ENCODE data around the gene IL13.

IL13 gene

DNA sequence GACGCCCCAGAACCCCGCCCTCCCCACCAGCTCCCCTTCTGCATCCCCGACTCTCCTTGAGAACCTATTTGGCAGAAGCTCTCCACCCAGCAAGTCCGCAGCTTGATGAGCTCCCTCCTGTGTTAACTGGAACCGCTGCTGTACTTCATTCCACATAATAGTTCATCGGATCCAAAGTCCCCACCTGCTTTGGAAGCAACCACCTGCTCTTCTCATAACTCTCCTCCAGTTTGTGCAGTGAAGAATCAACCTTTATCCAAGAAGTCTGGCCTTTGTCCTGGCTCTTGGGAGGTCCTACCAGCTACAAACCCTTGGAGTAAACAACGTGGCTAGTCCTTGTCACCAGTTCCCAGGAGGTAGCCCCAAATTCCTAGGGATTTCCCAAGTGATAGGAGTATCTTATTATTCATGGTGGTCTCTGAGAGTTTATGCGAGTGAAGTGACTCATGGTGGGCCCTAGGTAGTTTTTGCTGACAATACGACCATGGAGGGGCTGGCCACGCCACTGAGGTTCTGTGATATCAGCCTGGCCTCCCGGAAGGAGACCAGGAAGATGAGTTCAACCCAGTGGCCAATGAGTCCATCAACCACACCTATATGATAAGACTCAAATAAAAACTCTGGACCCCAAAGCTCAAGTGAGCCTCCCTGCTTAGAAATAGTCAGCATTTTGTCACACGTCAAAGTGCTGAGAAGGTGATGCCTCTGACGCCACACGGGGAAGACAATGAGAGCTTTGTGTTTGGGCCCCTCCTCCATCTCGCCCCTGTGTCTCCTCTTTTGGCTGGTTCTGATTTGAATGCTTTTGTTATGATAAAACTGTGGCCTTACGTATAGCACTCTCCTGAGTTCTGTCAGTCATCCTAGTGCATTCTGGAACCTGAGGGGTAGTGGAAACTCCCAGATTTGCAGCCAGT lies 12.3 kb downstream of the IL13 start:
- no peak overlapping the region for H3K27ac Mint-ChIP-seq
- ATAC-seq (replicated peaks) (no peak), DNase-seq (no peak)
- no peaks in the 10 kb centered on the region for H3K36me3 Mint-ChIP-seq
- H3K27me3 Mint-ChIP-seq: peaks cover 5 to 14% of the 10 kb centered on the region in 2 donors
- H3K4me1 Mint-ChIP-seq: peaks cover 6 to 10% of the 10 kb centered on the region in 2 donors
- H3K4me3 Mint-ChIP-seq: no peak overlapping the region
- peaks cover 0 to 3% of the 10 kb centered on the region in 2 donors for H3K9me3 Mint-ChIP-seq

DNA sequence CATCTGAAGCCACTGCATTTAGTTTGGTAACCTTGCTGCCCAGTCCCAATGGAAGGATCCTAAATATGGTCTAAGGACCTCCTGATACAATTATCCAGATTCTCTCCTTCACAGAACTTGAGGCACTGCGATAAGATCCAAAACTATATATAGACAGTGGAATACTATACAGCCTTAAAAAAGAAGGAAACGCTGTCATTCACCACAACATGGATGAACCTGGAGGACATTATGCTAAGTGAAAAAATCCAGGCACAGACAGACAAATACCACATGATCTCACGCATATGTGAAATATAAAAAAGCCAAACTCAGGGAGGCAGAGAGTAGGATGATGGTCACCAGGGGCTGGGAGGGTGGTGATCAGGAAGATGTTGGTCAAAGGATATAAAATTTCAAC lies 13.0 kb downstream of the IL13 start:
- no peak for ATAC-seq (replicated peaks)
- H3K36me3 Mint-ChIP-seq: no peaks in the 10 kb centered on the region
- H3K9me3 Mint-ChIP-seq: peaks cover 0 to 3% of the 10 kb centered on the region in 2 donors
- H3K4me1 Mint-ChIP-seq: peaks cover 6 to 14% of the 10 kb centered on the region in 2 donors
- no peak for DNase-seq
- peaks cover 0 to 14% of the 10 kb centered on the region in 2 donors for H3K27me3 Mint-ChIP-seq
- H3K27ac Mint-ChIP-seq: no peak overlapping the region
- H3K4me3 Mint-ChIP-seq: no peak overlapping the region

DNA sequence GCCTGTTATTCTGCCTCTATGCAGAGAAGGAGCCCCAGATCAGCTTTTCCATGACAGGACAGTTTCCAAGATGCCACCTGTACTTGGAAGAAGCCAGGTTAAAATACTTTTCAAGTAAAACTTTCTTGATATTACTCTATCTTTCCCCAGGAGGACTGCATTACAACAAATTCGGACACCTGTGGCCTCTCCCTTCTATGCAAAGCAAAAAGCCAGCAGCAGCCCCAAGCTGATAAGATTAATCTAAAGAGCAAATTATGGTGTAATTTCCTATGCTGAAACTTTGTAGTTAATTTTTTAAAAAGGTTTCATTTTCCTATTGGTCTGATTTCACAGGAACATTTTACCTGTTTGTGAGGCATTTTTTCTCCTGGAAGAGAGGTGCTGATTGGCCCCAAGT lies 15.5 kb downstream of the IL13 start:
- Mint-ChIP-seq H3K36me3 (no peaks in the 10 kb centered on the region), H3K27me3 (peaks cover 0 to 14% of the 10 kb centered on the region in 2 donors), H3K27ac (no peak overlapping the region), H3K4me1 (peaks cover 6 to 20% of the 10 kb centered on the region in 2 donors), H3K9me3 (peaks cover 0 to 3% of the 10 kb centered on the region in 2 donors), H3K4me3 (no peak overlapping the region)
- ATAC-seq (replicated peaks): no peak
- no peak for DNase-seq

DNA sequence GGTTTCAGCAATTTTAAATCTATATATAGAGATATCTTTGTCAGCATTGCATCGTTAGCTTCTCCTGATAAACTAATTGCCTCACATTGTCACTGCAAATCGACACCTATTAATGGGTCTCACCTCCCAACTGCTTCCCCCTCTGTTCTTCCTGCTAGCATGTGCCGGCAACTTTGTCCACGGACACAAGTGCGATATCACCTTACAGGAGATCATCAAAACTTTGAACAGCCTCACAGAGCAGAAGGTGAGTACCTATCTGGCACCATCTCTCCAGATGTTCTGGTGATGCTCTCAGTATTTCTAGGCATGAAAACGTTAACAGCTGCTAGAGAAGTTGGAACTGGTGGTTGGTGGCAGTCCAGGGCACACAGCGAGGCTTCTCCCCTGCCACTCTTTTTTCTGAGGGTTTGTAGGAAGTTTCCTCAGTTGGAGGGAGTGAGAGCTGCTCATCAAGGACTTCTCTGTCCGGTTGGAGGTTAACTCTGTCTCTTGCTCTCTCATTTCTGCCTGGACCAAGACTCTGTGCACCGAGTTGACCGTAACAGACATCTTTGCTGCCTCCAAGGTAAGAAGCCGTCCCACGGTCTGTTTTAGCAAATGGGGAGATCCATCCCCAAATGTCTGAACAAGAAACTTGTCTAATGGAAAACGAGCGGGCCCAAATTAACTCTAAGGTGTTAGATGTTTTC lies 16.1 kb downstream of the IL13 start, which contains the start of gene IL4:
IL4 (plus strand) TSS at position 51 of the 692 bp plus-strand sequence; CDS start at position 113, 62 bp downstream.
- H3K9me3 Mint-ChIP-seq: peaks cover 0 to 3% of the 10 kb centered on the region in 2 donors
- H3K36me3 Mint-ChIP-seq: no peaks in the 10 kb centered on the region
- DNase-seq: no peak
- peaks cover 0 to 14% of the 10 kb centered on the region in 2 donors for H3K27me3 Mint-ChIP-seq
- H3K27ac Mint-ChIP-seq: no peak within 1 kb of the TSS
- no peak for ATAC-seq (replicated peaks)
- H3K4me1 Mint-ChIP-seq: peaks cover 6 to 20% of the 10 kb centered on the region in 2 donors
- H3K4me3 Mint-ChIP-seq: no peak within 1 kb of the TSS

DNA sequence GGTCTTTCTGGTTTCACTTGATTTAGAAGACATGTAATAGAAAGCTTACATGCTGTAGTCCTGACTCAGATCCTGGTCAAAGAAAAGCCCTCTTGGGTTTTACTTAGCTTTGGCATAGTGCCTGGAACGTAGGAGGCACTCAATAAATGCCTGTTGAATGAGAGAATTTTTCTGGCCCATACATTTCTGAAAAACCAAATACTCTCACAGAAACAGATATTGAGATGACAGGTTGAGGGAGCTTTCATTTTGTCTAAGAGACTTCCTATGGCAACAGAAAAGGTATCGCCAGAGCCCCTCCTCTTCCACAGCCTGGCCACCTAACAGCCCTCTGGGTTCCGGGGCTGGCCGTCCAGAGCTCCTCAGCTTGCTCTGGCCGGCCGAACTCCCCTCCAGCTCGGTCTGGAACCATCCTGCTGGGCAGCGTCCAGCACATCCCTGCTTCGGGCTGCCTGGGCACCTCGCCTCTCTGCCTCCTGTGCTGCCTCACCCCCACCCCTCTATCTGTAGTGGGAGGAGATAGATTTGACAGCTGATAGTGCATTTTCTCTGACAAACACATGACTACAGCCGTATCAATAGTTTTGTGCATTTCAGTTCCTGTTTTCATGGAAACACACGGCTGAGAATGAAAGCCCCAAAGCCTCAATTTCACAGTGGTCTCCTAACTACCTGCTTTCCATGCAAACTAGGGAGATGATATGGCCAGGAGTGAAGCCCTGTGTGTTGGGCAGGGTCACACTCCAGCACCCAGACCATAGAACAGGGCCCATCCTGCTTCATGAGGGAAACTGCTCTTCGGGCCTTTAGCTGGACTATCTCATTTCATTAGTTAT lies 16.9 kb downstream of the IL13 start:
- H3K36me3 Mint-ChIP-seq: no peaks in the 10 kb centered on the region
- no peak overlapping the region for H3K4me3 Mint-ChIP-seq
- peaks cover 6 to 21% of the 10 kb centered on the region in 2 donors for H3K4me1 Mint-ChIP-seq
- H3K27me3 Mint-ChIP-seq: peaks cover 0 to 10% of the 10 kb centered on the region in 2 donors
- DNase-seq (no peak), ATAC-seq (replicated peaks) (peak; percentile 89 to 92)
- no peak overlapping the region for H3K27ac Mint-ChIP-seq
- peaks cover 0 to 3% of the 10 kb centered on the region in 2 donors for H3K9me3 Mint-ChIP-seq

DNA sequence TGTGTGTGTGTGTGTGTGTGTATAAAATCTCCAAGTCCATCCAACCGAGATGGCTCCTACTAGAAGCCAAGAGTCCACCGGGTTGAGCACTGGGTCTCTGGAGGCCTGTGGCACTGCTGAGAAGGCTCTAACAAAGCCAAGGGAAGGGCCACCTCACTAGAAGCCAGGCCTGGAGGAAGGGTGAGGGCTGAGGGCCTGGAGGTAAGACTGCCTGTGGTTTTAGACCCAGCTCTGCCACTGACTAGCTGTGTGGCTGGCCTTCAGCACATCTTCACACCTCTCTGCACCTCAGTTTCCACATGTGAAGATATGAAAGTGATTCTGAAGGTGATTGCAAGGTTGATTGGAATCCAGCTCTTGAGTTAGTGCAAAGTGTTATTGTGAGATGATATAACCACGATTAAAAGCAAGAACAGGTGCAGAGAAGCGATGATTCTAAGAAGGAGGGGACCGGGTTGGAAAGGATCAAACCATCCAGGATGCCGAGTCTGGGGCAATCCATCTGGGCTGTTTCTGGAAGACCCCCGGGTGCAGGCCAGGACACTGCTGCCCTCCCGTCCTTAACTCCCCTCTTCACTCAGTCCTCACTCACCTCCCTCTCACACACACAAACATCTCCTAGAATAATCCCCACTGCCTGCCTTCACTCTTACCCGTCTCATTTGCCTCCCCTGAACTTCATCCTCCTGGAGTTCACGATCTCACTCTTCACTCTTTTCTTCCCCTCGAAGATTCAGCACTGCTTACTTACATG lies 18.1 kb downstream of the IL13 start:
- ATAC-seq (replicated peaks) (no peak), DNase-seq (no peak)
- H3K36me3 Mint-ChIP-seq: no peaks in the 10 kb centered on the region
- no peaks in the 10 kb centered on the region for H3K9me3 Mint-ChIP-seq
- peaks cover 16 to 32% of the 10 kb centered on the region in 2 donors for H3K4me1 Mint-ChIP-seq
- peaks cover 0 to 6% of the 10 kb centered on the region in 2 donors for H3K27me3 Mint-ChIP-seq
- H3K4me3 Mint-ChIP-seq: no peak overlapping the region
- H3K27ac Mint-ChIP-seq: no peak overlapping the region

DNA sequence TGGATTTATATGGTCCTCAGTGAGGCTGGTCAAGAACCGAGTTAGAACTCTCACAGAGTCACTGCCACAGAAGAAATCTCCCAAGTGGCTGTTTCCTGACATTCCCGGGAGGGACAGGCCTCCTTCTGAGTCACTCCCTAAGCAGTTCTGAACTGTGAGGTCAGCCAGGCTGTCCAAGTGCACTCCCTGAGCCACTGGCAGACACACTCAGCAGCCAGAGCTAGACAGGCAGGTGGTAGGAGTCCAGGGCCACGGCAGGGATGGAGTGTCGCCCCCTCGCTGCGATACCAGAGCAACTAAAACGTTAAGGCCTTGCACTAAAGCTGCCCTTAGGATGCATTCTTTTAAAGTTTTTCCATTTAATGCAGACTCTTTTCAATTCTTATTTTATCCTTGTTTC lies 19.2 kb downstream of the IL13 start:
- Mint-ChIP-seq H3K4me3 (no peak overlapping the region), H3K27ac (no peak overlapping the region), H3K27me3 (peaks cover 0 to 6% of the 10 kb centered on the region in 2 donors), H3K9me3 (no peaks in the 10 kb centered on the region), H3K36me3 (no peaks in the 10 kb centered on the region), H3K4me1 (peaks cover 27 to 43% of the 10 kb centered on the region in 2 donors)
- DNase-seq: no peak
- no peak for ATAC-seq (replicated peaks)

DNA sequence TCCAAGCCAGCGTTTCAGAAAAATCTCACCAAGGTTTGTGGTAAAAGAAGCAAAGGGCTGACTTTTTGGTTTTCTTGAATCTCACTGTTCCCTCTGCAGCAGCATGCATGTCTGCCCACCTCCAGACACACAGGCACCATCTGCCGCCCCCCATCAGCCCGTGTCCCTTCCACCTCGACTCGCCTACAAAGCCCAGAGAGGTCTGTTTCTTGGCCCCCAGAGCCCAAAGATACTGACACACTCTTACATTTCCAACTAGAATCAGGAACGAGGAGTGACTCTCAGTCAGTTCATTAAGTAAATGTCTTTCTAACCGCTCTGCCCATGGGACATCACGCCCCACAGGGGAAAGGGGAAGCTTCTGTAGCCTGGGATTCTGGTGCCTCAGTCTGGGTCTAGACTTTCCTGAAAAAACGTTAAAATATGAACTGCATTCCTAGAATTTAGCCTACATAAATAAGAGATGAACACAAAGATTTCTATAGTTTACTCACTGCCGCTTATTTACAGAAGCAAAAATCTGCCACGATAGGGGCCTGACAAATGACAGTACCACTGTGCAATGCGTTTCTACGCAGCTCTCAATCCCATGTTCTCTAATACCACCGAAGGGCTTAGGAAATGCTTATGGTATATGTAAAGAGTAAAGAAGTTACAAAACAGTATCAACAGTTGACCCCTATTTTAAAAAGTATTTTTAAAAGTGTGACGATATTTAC lies 19.9 kb downstream of the IL13 start:
- Mint-ChIP-seq H3K9me3 (no peaks in the 10 kb centered on the region), H3K4me1 (peaks cover 28 to 44% of the 10 kb centered on the region in 2 donors), H3K4me3 (no peak overlapping the region), H3K27ac (no peak overlapping the region), H3K27me3 (peaks cover 0 to 6% of the 10 kb centered on the region in 2 donors), H3K36me3 (no peaks in the 10 kb centered on the region)
- ATAC-seq (replicated peaks): no peak
- no peak for DNase-seq

DNA sequence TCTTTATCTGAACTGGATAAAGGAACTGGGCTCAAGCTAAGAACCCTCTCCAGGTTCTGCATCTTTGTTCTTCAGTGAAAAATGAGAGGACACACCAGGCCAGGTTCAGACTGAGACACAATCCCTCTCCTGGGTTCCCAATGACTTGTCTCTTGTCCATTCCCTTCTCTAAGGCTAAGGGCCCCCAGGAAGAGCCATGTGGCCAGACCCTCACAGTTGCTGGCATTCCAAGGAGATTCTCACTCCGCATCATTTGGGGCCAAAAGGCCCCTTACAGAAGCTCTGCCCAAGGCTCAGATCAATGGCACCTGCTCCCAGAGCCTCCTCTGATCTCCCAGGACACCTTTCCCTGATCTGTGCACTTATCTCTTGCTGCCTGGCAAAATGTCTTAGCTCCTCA lies 20.8 kb downstream of the IL13 start:
- H3K9me3 Mint-ChIP-seq: no peaks in the 10 kb centered on the region
- H3K27me3 Mint-ChIP-seq: peaks cover 0 to 6% of the 10 kb centered on the region in 2 donors
- no peaks in the 10 kb centered on the region for H3K36me3 Mint-ChIP-seq
- H3K4me1 Mint-ChIP-seq: peaks cover 28 to 44% of the 10 kb centered on the region in 2 donors
- H3K4me3 Mint-ChIP-seq: no peak overlapping the region
- ATAC-seq (replicated peaks): no peak
- DNase-seq: no peak
- H3K27ac Mint-ChIP-seq: no peak overlapping the region

DNA sequence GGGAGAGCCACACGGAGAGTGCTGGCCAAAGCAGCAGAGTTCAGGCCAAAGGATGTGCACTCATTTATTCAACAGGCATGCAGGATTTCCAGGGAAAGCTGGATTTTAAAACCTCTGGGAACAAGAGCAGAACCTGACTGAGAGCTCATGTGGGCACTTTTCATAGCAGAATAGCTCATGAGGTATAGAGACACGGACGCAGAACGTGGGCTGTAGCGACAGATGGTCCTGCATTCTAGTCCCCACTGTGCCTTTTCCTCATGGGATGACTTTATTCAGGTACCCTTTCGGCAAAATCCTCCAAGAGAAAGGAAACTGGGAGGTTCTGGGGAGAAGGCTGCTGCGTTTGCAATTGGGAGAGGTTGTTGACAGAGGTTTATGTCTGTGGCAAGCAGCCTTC lies 21.2 kb downstream of the IL13 start:
- ATAC-seq (replicated peaks) (no peak), DNase-seq (no peak)
- Mint-ChIP-seq H3K27ac (no peak overlapping the region), H3K9me3 (no peaks in the 10 kb centered on the region), H3K27me3 (peaks cover 0 to 6% of the 10 kb centered on the region in 2 donors), H3K4me1 (peaks cover 26 to 44% of the 10 kb centered on the region in 2 donors), H3K36me3 (no peaks in the 10 kb centered on the region), H3K4me3 (no peak overlapping the region)

DNA sequence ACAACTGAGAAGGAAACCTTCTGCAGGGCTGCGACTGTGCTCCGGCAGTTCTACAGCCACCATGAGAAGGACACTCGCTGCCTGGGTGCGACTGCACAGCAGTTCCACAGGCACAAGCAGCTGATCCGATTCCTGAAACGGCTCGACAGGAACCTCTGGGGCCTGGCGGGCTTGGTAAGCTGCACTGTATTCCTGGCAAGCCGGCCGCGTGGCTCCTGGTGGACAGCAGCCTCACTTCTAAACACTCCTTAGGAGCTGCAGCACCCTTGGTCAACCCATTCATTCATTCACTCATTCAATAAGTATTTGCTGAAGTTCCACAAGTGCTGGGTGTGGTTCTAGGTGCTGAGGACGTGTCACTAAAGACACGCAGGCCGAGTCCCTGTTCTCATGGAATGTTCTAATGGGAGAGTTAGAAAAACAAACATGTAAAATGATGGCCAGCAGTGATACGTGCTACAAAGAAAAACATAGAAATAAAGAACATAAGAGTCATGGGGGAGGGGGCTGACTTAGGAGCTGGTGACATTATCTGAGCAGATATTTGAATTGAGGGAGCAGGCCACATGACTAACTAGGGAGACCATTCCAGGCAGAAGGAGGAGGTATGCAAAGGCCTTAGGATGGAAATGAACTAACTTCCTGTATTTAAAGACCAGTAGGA lies 21.9 kb downstream of the IL13 start:
- no peak for DNase-seq
- Mint-ChIP-seq H3K4me3 (no peak overlapping the region), H3K9me3 (no peaks in the 10 kb centered on the region), H3K36me3 (no peaks in the 10 kb centered on the region), H3K27me3 (peaks cover 0 to 6% of the 10 kb centered on the region in 2 donors), H3K4me1 (peaks cover 27 to 45% of the 10 kb centered on the region in 2 donors), H3K27ac (no peak overlapping the region)
- no peak for ATAC-seq (replicated peaks)

DNA sequence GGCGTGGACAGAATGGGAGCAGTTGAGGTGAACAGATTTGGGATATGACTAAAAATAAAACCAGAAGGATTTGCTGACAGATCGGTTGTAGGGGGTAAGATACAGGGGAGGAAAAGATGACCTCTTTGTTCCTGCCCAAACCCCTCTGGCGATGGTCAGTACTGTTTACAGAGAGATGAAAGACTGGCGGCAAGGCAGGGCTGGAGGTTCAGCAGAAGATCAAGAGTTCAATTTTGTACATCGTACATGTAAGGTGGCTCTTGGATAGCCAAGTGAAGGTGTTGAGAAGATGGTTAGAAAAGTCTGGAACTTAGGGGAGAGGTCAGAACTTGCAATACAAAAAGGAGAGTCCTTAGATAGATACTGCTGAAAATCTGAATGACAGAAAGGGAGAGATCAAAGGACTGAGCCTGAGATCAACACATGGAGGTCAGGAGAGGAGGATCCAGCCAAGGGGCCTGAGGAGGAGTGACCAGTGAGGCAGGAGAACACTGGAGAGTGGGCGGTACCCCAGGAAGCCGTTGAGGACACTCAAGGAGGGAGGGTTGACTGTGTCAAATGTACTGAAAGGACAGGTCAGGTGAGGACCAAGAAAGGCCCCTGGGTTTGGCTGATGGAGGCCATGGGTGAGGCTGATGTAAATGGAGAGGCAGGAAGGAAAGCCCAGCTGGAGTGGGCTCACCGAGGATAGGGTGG lies 23.0 kb downstream of the IL13 start:
- no peaks in the 10 kb centered on the region for H3K9me3 Mint-ChIP-seq
- no peak overlapping the region for H3K4me3 Mint-ChIP-seq
- peaks cover 0 to 5% of the 10 kb centered on the region in 2 donors for H3K36me3 Mint-ChIP-seq
- H3K27me3 Mint-ChIP-seq: peaks cover 0 to 6% of the 10 kb centered on the region in 2 donors
- peaks cover 27 to 39% of the 10 kb centered on the region in 2 donors for H3K4me1 Mint-ChIP-seq
- peak overlapping the region; percentile 73 for H3K27ac Mint-ChIP-seq
- DNase-seq (no peak), ATAC-seq (replicated peaks) (no peak)

Measured in stimulated activated naive B cell treated with anti-CD40 and anti-IgM and Interleukin-4, amounts not matched to agents 10 μg/mL and 1 μg/mL and 100 μg/mL, for 72 hours (primary cell).